HG02798 (cell line): ENCODE results near the gene NOL8.

Experiments
- ATAC-seq: cut with Tn5 transposase; IDR thresholded peaks from one replicate; pipeline ENCODE4 v1.9.1; 2021; ENCODE audit warnings: mild to moderate bottlenecking; ENCODE audit not compliant: unreplicated experiment, poor library complexity

The NOL8 gene

DNA sequence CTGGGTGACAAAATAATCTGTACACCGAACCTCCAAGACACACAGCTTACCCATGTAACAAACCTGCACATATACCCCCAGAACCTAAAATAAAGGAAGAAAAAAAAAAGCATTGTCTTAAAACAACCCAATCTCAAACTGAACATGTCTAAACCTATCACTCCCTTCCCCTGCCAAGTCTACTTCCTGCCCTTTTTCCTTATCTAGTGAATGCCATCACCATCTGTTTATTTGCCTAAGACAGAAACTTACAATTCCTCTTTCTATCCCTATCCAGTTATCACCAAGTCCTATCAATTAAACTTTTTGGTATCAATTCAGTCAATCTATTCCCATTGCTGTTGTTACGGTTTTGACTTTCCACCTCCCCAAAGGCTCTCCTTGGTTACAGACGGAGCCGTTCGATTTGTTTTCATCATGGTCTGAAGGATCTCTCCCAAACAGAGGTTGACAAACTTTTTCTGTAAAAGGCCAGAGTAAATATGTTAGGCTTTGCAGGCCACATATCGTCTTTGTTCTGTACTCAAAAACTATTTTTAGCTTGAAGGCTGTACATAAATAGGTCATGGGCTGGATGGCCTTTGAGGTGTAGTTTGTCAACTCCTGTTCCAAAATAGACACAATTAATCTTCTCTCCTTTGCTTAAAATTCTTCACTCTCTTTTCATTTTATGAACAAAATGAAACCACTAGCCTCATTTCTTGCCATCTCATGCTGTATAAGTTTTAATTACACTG is 12.1 kb downstream of the NOL8 start:
- ATAC-seq, result no peak

DNA sequence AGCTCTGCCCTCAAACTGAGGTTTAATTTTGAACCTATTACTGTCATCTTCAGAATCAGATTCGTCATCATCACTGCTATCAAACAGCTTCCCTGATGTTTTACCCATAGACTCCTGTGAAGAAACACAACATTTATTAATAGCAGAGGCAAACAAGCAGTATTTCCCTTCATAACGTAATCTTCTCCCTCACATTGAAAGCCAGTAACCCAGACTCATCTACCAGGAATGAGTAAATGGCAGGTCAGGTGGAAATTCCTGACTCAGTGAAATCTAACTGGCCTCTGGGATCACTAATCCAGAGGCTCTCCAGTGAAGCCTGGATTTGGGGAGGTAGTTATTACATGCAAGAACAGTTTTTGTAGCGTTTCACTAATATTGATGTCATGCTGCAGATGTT is 14.6 kb downstream of the NOL8 start:
- ATAC-seq, result no peak

DNA sequence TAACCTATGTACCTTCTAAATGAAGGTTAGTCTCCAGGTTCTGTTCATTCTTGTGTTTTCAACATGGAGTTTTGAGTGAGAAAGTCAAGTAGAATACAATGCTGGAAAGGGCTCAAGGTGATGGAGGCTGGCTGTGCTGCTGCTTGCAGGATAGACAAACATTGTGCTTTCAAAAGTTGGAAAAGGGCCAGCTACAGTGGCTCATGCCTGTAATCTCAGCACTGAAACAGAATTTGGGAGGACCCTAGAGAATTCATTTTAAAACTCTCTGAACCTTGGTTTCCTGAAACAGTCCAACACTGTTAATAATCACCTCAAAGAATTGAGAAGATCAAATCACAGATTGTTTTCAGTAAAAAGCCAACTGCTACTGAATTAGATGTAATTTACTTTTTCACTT is 16.3 kb downstream of the NOL8 start:
- ATAC-seq, result no peak

DNA sequence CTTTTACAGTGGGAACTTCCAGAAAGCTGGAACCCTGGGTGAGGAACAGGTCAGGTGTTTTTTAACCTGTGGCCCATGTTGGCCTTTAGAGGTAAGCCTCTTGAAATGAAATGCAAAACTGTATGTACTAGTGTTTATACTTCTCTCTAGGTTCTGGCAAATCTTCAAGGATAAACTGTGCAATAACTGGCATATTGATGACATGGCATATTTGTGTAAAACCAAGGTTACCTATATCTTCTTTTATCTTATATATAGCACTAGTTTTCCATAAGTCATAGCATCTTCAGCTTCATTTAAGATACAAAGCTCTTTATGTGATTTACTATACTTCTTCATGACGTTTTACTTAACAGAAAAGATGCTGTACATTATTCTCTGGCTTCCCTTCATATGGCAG is 24.2 kb downstream of the NOL8 start:
- no peak for ATAC-seq

DNA sequence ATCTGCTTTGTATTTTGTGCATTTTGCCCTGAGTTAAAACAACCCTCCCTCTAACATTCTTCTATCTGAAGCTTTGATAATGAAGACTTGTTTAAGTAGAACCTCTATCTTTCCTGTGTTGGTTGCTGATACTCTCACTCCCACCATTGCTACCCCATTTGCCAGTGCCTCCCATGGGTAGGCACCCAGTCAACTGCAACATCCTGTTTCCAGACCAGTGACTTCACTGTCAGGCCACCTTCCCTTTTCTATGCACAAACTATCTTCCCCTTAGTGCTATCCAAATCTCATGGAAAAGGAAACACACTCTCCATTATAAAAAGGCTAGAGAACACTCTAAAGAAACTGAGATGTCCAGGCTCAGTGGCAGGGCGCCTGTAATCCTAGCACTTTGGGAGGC is 26.0 kb downstream of the NOL8 start:
- no peak for ATAC-seq

DNA sequence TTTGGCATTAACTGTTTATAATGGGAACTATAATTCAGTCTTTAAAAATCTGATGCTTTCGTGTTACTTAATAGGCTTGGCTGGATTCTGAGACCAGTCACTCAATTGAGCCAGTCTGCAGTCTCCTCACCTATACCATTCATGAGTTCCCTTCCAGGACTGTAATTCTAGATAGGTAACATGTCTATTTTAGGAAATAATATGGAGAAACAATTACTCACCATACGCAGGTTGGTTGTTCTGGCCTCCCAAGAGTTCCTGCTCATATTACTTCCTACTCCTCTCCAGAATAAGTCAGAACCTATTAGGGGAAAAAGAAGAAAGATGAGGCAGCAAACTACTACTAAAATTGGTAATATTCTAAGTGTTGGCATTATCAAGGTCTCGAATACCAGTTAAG is 27.1 kb downstream of the NOL8 start:
- ATAC-seq, result no peak

DNA sequence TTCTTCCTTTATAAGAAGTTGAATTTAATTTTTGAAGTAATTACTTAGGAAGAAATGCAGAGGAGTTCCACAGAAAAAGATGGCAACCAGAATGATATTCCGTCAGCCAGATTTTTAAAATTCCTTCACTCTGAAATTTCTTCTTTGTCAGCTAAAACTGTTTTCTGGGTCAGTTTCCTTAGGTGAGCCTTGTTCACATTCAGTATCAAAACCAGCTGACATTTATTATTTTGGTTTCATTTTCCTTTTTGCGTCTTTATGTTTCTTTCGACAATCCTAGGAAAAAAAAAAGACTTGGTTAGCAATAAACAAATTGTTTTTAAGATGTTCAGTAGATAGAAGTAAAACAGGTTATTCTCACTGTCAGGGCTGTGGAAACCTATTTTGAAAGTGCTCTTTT is 27.5 kb downstream of the NOL8 start:
- no peak for ATAC-seq

DNA sequence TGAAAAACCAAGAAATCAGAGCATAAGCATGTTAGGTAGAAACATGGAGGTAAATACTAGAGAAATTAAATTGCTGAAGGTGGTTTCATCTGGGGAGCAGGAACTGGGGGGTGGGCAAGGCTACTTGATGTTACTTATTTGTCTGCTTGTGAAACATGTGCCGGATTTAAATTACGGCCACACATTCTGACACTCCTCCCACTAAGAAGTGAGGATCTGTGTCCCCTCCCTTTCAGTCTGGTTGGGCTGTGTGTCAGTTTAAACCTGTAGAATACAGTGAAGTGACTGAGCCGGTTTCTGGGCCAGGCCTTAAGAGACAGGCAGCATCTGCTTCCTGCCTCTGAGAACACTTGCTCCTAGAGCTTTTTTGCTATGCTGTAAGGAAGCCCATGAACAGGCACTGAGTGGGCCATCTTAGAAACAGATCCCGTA is 29.3 kb downstream of the NOL8 start:
- no peak for ATAC-seq

DNA sequence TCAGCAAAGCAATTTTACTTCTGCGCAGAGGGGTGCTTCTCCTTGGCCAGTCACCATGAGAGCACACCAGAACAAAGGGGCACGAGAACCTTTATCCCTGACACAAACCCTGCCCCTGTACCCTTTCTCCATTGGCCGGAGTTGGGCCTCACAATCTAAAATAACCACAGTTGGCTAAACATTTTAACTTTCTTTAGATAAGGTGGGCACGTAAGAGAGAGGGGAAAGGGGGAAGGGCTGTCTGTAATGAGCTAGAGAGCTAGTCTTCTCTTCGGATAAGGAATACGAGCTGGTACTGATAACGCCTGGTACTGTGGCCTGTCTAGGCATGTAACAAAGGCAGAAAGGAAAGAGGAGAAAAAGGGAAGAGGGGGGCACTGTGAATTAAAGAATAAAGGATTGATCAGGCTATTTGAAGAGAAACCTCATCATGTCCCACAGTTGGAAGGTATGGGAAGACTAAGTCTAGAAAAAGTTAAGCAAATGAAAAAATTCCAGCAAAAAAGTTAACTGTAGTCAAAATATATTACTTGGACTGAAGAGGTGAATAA is 29.8 kb downstream of the NOL8 start:
- no peak for ATAC-seq

DNA sequence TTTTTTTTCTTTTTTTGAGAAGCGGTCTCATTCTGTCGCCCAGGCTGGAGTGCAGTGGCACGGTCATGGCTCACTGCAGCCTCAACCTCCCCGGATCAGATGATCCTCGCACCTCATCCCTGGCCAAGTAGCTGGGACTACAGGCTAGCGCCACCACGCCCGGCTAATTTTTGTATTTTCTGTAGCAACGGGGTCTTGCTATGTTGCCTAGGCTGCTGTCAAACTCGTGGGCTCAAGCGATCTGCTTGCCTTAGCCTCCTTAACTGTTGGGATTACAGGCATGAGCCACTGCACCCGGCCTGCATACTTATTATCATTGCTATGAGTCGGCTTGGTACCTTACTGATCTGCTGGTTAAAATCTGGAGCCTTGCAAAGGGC is 30.9 kb downstream of the NOL8 start:
- ATAC-seq, result no peak

DNA sequence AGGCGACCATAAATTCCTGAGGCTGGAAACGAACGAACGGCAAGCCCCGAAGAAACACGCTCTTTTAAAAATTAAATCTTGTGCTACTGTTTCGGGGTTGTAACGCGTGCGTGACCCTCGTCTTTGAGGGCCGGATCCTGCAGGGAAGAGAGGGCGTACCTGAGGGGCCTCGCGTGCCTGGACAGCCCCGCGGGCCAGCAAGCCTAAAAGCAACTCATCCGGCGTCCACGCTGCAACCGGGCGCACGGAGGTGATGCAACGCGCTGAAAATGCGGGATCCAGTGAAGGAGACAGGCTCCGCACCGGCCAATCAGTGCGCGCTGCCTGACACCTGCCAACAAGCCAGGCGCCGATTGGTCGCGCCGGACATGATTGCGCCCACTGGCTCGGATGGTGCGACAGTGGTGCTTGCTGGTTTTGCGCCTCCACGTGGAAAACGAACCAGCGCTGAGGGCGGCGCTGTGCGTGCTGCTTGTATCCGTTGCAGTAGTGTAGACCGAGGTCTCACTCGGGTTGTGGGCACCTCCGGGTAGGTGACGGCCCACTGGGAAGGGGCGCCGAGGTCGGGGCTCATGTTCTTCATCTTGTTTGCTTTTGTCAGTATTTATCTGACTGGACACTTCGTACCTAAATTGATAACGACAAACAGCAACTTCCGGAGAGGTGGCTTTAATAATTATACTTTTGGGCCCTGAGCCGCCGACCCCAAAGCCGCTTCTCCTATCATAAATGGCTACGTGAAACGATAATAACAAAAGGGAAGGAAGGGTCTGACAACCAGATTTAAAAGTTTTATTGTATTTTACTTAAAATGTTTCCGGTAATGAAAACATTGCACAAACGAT is 31.5 kb downstream of the NOL8 start, which contains the start of gene IARS1:
TSS of gene IARS1 (minus strand) at position 246 of the 845 bp plus-strand sequence. CDS start 4,278 bp downstream, outside the sequence.
- peak; percentile 98 for ATAC-seq

DNA sequence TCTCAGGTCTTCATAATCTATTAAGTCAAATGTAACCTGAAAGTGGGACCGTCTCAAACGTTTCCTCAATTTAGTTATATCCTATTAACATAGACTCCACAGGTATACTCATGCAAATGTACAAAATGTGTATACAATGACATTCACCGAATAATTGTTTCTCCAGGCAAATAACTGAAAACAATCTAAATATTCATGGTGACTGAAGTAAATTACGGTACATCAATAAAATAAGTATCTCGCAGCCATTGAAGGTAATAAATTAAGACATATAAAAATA is 32.1 kb downstream of the NOL8 start:
- ATAC-seq, result no peak

DNA sequence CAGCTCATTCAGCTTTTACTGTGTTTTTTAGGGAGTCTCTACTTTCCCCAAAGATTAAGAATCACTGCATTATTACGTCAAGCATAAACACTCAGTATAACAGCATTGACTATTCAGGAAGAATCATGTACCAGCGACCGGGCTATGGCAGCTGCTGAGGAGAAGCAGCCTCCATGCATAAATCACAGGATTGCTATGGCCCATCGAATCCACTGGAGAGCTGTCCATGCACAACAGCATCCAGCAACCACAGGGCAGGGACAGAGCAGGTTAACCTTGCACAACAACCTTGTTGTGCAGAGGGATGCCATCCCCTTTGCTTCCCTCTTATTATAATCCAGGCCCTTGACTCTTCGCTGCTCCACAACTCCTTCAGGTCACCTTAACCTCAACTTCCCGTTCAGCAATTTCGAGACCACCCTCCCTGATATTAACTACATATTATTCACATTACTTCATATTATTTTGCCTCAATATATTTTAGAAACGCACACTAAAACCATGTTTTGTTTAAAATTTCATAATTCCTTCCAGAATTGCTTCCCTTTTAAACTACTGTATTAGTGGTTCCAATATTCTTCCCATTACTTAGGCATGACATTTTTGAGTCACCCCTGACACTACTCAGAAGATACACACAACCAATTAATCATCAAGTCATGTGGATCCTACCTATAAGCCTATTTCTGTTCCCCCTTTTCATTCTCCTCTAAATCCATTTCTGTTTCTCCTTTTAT is 32.6 kb downstream of the NOL8 start:
- ATAC-seq, result no peak

DNA sequence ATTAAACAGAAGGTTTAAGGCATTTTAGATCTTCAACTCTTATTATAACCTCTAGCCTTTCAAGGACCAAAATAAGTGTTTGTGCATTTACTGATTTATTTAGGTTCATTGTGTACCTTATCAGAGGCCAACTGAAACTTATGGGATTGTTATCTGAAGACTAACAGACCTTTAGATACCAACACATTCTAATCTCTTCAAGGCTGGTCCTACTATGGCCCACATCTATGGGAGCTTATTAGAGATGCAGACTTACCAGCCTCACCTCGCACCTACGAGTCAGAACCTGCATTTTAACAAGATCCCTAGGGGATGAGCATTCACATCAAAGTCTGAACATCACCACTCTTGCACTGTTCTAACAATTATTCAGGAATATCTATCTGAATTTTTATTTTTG is 33.6 kb downstream of the NOL8 start:
- ATAC-seq, result no peak

DNA sequence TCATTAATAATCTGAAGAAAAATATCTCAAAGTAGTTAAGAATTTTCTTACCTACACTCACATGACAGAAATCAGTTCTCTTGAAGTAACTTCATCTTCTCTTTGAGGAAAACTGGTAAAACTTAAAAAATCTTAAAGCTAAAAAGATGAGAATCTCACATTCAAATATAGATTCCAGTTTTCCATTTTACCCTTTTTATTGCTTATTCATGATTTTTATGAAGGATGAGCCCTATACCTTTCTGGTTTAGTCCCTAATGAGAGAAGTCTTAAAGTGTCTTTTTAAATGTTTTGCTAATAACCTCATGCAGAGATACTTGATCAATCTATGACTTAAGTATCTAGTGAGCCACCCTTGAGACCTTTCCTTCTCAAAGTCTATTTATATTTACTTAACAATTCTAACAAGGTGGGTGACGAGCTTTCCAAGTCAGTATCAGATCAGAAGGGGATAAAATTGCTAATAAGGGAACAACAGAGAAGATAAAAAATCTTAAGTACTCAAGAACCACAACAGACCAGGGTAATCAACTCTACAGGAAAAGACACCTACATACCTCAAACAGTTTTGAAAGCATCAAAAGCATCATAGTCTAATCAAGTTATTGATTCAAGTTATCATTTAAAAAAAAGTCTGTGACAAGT is 34.2 kb downstream of the NOL8 start:
- ATAC-seq, result no peak

DNA sequence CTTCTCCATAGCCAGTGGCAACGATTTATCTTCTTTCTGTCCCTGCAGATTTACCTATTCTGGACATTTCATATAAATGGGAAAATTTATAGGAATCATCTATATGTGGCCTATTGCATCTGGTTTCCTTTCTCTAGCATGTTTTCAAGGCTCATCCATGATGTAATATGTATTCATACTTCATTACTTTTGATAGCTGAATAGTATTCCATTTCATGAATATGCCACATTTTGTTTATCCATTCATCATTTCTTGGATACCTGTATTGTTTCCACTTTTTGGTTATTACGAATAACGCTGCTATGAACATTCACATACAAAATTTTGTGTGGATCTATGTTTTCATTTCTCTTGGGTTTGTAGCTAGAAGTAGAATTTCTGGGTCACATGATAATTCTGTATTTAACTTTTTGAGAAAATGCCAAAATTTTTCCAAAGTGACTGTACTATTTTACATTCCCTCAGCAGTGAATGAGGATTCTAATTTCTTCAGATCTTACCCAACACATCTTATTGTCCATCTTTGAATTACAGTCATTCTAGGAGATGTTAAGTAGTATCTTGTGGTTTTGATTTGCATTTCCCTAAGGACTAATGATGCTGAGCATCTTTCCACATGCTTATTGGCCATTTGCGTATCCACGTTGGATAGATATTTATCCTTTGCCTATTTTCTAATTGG is 35.3 kb downstream of the NOL8 start:
- no peak for ATAC-seq

DNA sequence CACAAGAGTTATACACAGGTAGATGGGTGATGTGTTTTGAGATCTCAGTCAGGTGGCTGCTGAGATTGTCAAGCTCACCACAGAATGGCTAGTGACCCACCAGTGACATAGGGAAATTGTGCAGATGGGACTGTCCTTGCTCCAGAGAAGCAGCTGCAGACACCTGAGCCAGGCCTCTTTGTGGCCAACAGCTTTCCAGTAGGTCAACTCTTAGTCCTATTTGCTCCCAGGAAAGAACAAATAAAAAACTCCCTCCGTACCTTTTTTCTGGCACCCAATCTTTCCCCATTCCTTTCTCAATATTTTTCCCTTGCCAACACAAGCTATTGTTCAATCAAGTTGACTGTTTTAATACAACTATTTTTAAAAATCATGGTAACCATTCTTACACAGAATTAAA is 45.8 kb downstream of the NOL8 start:
- ATAC-seq, result no peak

DNA sequence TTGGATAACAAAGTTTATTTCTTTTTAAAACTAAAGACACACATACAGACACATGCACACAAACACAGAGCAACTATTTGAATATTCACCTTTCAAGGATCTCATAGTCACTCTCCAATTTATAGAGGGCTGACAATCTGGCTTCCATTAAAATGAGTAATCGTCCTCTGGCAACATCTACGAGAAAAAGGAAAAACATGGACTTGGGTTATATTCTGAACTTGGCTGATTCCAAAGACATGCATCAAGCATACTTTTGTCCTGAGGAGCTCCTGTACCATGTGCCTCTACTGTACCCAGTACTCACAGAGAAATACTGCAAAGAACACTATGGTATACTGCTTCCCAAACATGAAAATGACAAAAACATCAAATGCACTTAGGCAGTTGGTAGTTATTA is 47.0 kb downstream of the NOL8 start:
- no peak for ATAC-seq

DNA sequence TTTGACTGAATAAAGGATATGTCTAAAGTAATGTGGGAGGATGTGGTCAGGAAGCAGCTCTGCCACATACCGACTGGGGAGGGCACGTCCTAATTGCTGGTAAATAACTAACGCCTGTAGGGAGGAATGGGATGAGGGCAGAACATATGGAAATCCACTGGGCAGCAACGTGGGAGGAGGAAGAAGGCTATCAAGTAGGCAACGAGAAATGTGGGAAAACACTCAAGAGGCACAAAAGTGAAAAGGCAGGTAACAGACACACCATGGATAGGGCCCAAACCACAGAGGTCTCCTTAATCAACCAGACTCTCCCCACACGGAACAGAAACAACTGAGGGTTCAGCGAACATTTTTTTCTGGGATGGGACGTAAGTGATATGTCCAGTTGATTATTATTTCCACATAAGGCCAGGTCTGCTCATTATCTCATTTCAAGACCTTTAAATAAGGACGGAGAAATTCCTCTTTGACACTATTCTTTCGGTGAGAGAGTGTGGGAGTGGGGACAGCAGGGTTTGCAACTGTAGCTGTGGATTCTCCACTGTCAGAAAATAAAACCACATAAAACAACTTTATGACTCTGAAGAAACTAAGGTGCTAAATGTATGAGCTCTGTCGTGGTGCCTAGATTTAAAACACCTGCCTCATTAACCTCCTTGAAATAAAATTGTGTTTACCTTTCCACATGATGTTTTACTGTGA is 48.7 kb downstream of the NOL8 start:
- no peak for ATAC-seq
